Smooth muscle cell (in vitro differentiated cells): ENCODE data around the gene MSH5. TPM values are rescaled to one million over a fixed set of nuclear protein-coding genes. Genes with fewer than 3 reads are reported as not detected.

ENCODE experiments used
- DNase-seq: peaks from one replicate; lab custom pipeline; 2025; ENCODE audit not compliant: unreplicated experiment; lab: John Stamatoyannopoulos, UW
- H2AFZ ChIP-seq: fragments of 200-600 bp; sonication (generic); 2 replicates; pipeline ENCODE4 v1.6.0; 2016; ENCODE audit warnings: antibody characterized with exemption, low read depth, mild to moderate bottlenecking
- H3F3A ChIP-seq: fragments of 200-600 bp; sonication (generic); 2 replicates; pipeline ENCODE4 v1.6.0; 2017; ENCODE audit warnings: antibody characterized with exemption, low read depth
- H3K27ac ChIP-seq: fragments of 200-600 bp; sonication (generic); 2 replicates; pipeline ENCODE4 v1.5.1; 2016; ENCODE audit warnings: low read depth, mild to moderate bottlenecking
- H3K27me3 ChIP-seq: fragments of 200-600 bp; sonication (generic); 2 replicates; pipeline ENCODE4 v1.6.1; 2016; ENCODE audit warnings: low read depth, mild to moderate bottlenecking
- H3K36me3 ChIP-seq: fragments of 200-600 bp; sonication (generic); 2 replicates; pipeline ENCODE4 v1.5.1; 2016; ENCODE audit warnings: low read depth
- H3K4me1 ChIP-seq: fragments of 200-600 bp; sonication (generic); 2 replicates; pipeline ENCODE4 v1.5.1; 2016; ENCODE audit warnings: low read depth
- H3K4me2 ChIP-seq: fragments of 200-600 bp; sonication (generic); 2 replicates; pipeline ENCODE4 v1.6.0; 2016; ENCODE audit warnings: mild to moderate bottlenecking
- H3K4me3 ChIP-seq: fragments of 200-600 bp; sonication (generic); 2 replicates; pipeline ENCODE4 v1.5.1; 2016; ENCODE audit warnings: mild to moderate bottlenecking
- H3K79me2 ChIP-seq: fragments of 200-600 bp; sonication (generic); 2 replicates; pipeline ENCODE4 v1.6.0; 2016; ENCODE audit warnings: low read depth, mild to moderate bottlenecking
- H3K9ac ChIP-seq: fragments of 200-600 bp; sonication (generic); 2 replicates; pipeline ENCODE4 v1.6.0; 2016; ENCODE audit warnings: low read depth
- H3K9me3 ChIP-seq: fragments of 200-600 bp; sonication (generic); replicated peaks from 2 replicates; pipeline ENCODE4 v1.5.1; 2016; ENCODE audit warnings: low read depth
- H4K20me1 ChIP-seq: fragments of 200-600 bp; sonication (generic); 2 replicates; pipeline ENCODE4 v1.6.0; 2016; ENCODE audit warnings: low read depth
- WGBS: methylation state at CpG from one replicate; pipeline ENCODE4 v1.1.7; 2016; ENCODE audit warnings: low lambda C conversion rate; 5-methylcytosine and 5-hydroxymethylcytosine counted together
- polyA plus RNA-seq: library from polyadenylated mRNA; unstranded; fragments of >200 nt; fragmentation: Nextera tagmentation; extraction: Ambion mirVana; gene quantifications from 2 replicates; pipeline ENCODE4 v1.2.1, GENCODE V29; 2016
- total RNA-seq: library from RNA; depleted of rRNA; stranded (reverse); fragments of >200 nt; gene quantifications from 2 replicates; pipeline ENCODE4 v1.2.3, GENCODE V29; 2014
- TF ChIP-seq, protein P1 (sequence below): fragments of 200-600 bp; sonication (generic); IDR thresholded peaks from 2 replicates; pipeline ENCODE4 v1.5.1; 2017; ENCODE audit warnings: borderline replicate concordance, mild to moderate bottlenecking, antibody characterized with exemption; ENCODE audit not compliant: insufficient read depth, poor library complexity, severe bottlenecking

Gene MSH5
- total and polyA plus RNA-seq, 2 experiments from 2014 or later: 4.7 to 10.6 TPM

DNA sequence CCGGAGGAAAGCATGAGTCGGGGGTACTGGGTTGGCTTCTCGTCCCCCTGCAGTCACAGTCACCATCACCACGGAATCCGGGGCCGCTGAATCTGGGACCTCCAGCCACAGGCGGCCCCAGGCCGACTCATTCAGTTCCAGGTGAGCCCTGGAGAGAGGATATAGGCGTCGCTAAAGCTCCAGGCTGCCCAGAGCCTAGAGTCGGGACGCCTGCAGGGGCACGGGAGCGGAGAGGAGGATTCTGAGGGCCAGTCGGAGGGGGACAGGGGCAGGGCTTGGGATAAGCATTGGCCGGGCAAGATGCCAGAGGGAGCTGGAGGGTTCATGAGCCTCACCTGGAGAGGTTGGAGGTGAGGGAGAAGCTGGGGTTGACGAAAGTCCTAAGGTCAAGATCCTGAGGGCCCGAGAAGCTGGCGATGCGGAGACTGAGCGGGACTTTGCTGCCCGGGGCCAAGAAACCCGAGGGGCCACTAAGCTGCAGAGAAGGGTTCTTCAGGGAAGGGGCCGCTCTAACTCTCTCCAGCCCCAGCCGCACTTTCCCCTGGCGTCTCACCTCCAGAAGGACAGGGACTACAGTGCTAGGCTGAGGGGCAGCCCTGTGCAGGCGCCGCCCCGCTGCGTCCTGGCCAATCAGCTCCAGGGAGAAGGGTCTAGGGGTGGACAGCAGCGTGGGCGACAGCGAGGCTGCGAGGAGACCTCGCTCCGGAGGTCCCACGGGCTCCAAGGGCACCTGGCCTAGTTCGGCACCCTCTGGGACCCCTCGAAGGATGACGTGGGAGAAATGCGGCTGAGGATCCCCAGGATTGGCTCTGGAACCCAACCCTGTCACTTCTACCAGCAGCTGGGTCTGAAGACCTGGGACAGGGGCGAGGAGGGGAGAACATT, 26.3 kb downstream of the MSH5 start:
- Histone ChIP-seq H3F3A (no peaks in the 10 kb centered on the region), H3K79me2 (no peaks in the 10 kb centered on the region), H3K27me3 (no peaks in the 10 kb centered on the region), H3K4me2 (peak overlapping the region; percentile 71), H3K4me1 (peaks cover 13% of the 10 kb centered on the region), H3K36me3 (no peaks in the 10 kb centered on the region), H4K20me1 (no peaks in the 10 kb centered on the region), H3K4me3 (no peak overlapping the region), H3K9ac (no peak overlapping the region), H3K27ac (no peak overlapping the region), H3K9me3 (no peaks in the 10 kb centered on the region), H2AFZ (no peak overlapping the region)
- TF ChIP-seq, protein P1, sequence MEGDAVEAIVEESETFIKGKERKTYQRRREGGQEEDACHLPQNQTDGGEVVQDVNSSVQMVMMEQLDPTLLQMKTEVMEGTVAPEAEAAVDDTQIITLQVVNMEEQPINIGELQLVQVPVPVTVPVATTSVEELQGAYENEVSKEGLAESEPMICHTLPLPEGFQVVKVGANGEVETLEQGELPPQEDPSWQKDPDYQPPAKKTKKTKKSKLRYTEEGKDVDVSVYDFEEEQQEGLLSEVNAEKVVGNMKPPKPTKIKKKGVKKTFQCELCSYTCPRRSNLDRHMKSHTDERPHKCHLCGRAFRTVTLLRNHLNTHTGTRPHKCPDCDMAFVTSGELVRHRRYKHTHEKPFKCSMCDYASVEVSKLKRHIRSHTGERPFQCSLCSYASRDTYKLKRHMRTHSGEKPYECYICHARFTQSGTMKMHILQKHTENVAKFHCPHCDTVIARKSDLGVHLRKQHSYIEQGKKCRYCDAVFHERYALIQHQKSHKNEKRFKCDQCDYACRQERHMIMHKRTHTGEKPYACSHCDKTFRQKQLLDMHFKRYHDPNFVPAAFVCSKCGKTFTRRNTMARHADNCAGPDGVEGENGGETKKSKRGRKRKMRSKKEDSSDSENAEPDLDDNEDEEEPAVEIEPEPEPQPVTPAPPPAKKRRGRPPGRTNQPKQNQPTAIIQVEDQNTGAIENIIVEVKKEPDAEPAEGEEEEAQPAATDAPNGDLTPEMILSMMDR: no peak
- 74% methylated on average over 38 of the region's 42 CpGs for WGBS
- no peak for DNase-seq

DNA sequence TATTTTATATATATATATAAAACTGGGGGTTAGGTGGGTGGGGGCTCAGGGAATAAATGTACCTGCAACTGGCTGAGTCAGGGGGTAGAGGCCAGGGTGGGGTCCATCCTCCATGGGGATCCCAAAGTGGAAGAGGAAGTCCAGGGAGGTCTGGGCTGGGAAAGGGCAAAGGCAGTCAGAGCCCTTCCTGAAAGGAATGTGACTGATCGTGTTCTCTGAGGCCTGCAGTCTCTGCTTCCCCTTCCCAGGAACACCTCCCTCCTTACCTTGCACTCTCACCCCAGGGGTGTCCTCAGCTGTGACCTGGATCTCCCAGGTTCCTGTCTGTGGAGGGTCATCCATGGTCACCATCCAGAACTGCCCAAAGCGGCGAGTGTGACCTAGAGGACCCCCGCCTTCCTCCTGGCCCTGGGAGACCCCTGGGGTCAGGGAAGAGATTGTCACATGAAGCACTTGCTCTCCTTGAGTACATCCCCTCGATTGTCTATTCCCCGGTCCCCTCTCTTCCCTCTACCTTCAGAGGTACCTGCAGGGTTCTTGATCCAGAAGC, 27.4 kb downstream of the MSH5 start:
- Histone ChIP-seq H3K9ac (no peak overlapping the region), H4K20me1 (no peaks in the 10 kb centered on the region), H3K27ac (no peak overlapping the region), H3K27me3 (no peaks in the 10 kb centered on the region), H3K4me3 (no peak overlapping the region), H3F3A (no peaks in the 10 kb centered on the region), H3K4me2 (no peak overlapping the region), H3K9me3 (no peaks in the 10 kb centered on the region), H3K4me1 (peaks cover 13% of the 10 kb centered on the region), H2AFZ (no peak overlapping the region), H3K79me2 (no peaks in the 10 kb centered on the region), H3K36me3 (no peaks in the 10 kb centered on the region)
- TF ChIP-seq, protein P1: no peak
- DNase-seq: no peak
- 83% methylated on average over 6 of the region's 6 CpGs for WGBS

DNA sequence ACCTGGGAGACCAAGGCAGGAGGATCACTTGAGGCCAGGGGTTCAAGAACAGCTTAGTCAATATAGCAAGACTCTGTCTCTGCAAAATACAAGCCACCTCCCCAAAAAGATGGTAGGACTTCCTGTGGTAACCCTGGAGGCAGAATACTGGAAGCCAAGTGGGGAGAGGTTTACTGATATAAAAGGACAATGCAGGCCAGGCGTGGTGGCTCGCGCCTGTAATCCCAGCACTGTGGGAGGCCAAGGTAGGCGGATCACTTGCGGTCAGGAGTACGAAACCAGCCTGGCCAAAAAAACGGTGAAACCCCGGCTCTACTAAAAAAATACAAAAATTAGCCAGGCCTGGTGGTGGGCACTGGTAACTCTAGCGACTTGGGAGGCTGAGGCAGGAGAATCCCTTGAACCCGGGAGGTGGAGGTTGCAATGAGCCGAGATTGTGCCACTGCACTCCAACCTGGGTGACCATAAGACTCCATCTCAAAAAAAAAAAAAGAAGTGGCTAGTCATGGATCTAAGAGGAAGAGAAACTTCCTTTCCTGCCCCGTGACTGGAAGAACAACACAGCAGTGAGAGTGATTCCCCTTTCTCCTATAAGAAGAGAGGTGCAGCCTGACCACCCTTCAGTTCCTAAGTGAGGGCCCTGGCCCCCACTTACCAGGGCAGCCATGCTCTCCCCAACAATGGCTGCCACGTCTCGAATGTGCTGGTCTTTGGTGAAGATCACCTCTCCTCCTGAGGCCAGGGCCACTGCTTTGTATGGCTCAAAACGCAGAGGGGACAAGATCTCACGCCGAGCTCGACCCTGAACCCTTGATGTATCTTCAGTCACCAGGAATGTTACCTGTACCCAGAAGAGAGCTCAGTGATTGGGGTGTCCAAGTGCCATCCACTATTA, 28.8 kb downstream of the MSH5 start:
- H3K9ac ChIP-seq: no peak overlapping the region
- H3K4me1 ChIP-seq: peaks cover 4% of the 10 kb centered on the region
- no peaks in the 10 kb centered on the region for H3K9me3 ChIP-seq
- H3K4me2 ChIP-seq: no peak overlapping the region
- DNase-seq: no peak
- no peaks in the 10 kb centered on the region for H3K36me3 ChIP-seq
- no peaks in the 10 kb centered on the region for H3K79me2 ChIP-seq
- no peak overlapping the region for H3K4me3 ChIP-seq
- no peaks in the 10 kb centered on the region for H3F3A ChIP-seq
- no peaks in the 10 kb centered on the region for H4K20me1 ChIP-seq
- H3K27ac ChIP-seq: no peak overlapping the region
- H3K27me3 ChIP-seq: no peaks in the 10 kb centered on the region
- WGBS: 93% methylated on average over 18 of the region's 18 CpGs
- H2AFZ ChIP-seq: no peak overlapping the region
- TF ChIP-seq, protein P1: no peak
